ENCODE results near the gene MISP3. TPM values are rescaled to one million over a fixed set of nuclear protein-coding genes. Genes with fewer than 3 reads are reported as not detected.
A peak's percentile ranks its signal among the peaks of the same experiment; 100 is the strongest.

The MISP3 gene
- total and polyA plus RNA-seq, 3 experiments from 2014 or later, result 1.00 to 2.1 (median 1.2) TPM

DNA sequence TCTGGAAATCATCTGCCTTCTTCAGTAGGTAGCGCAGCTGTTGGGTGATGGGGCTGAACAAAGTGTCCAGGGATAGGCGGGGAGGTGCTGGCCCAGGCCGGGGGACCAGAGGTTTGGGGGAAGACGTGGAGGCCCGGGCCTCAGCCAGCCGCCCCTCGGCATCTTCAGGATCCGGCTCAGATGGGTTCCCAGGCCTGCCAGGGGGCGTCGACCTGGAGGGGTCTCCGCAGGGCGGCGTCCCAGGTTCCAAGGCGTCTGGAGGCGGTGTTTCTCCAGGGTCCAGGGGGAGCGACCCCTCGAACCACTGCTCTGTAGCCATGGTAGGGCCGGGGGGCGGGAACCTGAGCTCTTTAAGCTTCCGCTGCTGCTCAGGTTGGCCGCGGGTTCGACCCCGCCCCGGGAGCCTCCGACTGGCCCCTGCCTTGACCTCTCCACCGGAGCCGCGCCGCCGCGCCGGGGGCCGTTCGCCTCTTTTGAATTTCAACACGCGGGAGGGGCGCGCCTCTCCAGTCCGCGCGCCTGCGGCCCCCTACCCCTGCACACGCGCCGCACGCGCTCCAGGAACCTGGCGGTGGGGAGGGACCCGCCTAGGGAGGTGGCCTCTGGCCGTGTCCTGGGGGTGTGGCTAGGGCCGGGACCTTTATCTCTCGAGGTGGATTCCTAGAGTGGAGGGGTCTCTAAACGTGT, 12.9 kb downstream of the MISP3 start, which contains the start of gene C19orf67:
C19orf67 (minus strand) TSS at position 475 of the 687 bp plus-strand sequence; CDS start at position 319, 156 bp downstream.
- Histone ChIP-seq H3K4me3 (ENCODE audit: low read length) (no peak within 1 kb of the TSS), H3K9me3 (ENCODE audit: low read length) (no peaks in the 10 kb centered on the region), H3K4me1 (ENCODE audit: insufficient read depth, low read length) (peaks cover 23% of the 10 kb centered on the region), H3K27ac (ENCODE audit: low read depth, low read length) (no peak within 1 kb of the TSS), H3K27me3 (ENCODE audit: insufficient read depth, low read length, poor library complexity, severe bottlenecking) (no peaks in the 10 kb centered on the region), H3K36me3 (ENCODE audit: insufficient read depth, low read length) (no peaks in the 10 kb centered on the region)
- ChIA-PET CTCF (interaction anchor here (1.0 to 6.6 kb wide), 3 partner anchors 13 to 51 kb away, joined by 3 to 38 read pairs (median 4); partner anchors contain the start of genes ASF1B and MISP3), POLR2A (no interaction called here)
- peak within 1 kb of the TSS in 2 of 7 donors; percentile 3 to 76 for H3K4me3 Mint-ChIP-seq
- H3K27me3 Mint-ChIP-seq, result peaks cover 0 to 1% of the 10 kb centered on the region in 2 donors
- peaks cover 0 to 25% (median 5%) of the 10 kb centered on the region in 3 donors for H3K36me3 Mint-ChIP-seq
- H3K4me1 Mint-ChIP-seq, result peaks cover 15 to 33% (median 22%) of the 10 kb centered on the region in 3 donors
- H3K27ac Mint-ChIP-seq, result peak within 1 kb of the TSS in 3 of 8 donors; percentile 23 to 66 (median 63)
- DNase-seq, result no peak
- H3K9me3 Mint-ChIP-seq, result no peaks in the 10 kb centered on the region

GRCh38 chr19:14086098-14086497, 13.5 kb downstream of the MISP3 start:
- H3K9me3 ChIP-seq (ENCODE audit: low read length), result no peaks in the 10 kb centered on the region
- Mint-ChIP-seq H3K36me3 (peaks cover 0 to 23% (median 5%) of the 10 kb centered on the region in 3 donors), H3K27ac (peak overlapping the region in 1 of 8 donors; percentile 63), H3K4me1 (peaks cover 13 to 27% (median 15%) of the 10 kb centered on the region in 3 donors), H3K27me3 (peaks cover 0 to 2% of the 10 kb centered on the region in 2 donors), H3K9me3 (no peaks in the 10 kb centered on the region), H3K4me3 (peak overlapping the region in 2 of 7 donors; percentile 3 to 76)
- H3K36me3 ChIP-seq (ENCODE audit: insufficient read depth, low read length), result no peaks in the 10 kb centered on the region
- no peaks in the 10 kb centered on the region for H3K27me3 ChIP-seq (ENCODE audit: insufficient read depth, low read length, poor library complexity, severe bottlenecking)
- ChIA-PET POLR2A (no interaction called here), CTCF (interaction anchor here (6.6 kb wide), 1 partner anchor 14 kb away, joined by 38 read pairs; the partner anchor contains the start of gene MISP3)
- no peak overlapping the region for H3K4me3 ChIP-seq (ENCODE audit: low read length)
- peaks cover 18% of the 10 kb centered on the region for H3K4me1 ChIP-seq (ENCODE audit: insufficient read depth, low read length)
- no peak overlapping the region for H3K27ac ChIP-seq (ENCODE audit: low read depth, low read length)
- DNase-seq, result no peak

DNA sequence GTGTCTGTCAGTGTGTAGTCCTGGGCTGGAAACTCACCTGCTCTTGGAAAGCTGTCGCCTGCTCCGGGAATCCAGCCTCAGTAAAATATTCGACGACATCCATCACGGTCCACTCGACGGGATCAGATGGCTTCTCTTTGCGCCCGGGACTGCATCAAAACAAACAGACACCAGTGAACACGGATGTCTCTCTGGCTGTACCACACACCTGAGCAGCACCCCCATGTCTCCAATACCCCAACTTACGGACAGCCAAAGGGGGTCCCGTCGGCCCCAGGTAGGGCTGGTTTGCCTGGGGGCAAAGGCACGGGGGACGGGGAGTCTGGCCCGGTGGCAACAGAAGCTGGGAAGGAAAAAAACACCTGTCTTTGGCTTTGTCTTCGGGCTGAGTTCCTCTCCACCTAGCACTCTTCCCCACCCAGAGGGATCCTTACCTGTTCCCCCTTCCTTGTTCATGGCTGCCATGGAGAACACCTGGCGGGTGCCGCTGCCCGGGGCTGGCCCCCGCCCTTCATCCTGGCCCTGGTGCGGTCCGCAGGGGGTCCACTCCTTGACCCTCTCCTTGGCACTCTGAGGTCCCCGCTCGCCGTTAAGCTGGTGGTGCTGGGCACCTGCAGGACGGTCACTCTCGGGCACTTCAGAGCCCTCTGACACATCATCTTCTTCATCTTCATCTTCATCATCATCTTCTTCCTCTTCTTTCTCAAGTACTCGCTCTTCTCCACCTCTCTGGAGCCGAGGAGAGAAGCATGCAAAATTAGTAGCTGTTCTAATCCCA, 16.2 kb downstream of the MISP3 start:
- Histone ChIP-seq H3K4me3 (ENCODE audit: low read length) (no peak overlapping the region), H3K27ac (ENCODE audit: low read depth, low read length) (no peak overlapping the region), H3K9me3 (ENCODE audit: low read length) (no peaks in the 10 kb centered on the region), H3K4me1 (ENCODE audit: insufficient read depth, low read length) (peaks cover 14% of the 10 kb centered on the region), H3K27me3 (ENCODE audit: insufficient read depth, low read length, poor library complexity, severe bottlenecking) (no peaks in the 10 kb centered on the region), H3K36me3 (ENCODE audit: insufficient read depth, low read length) (no peaks in the 10 kb centered on the region)
- POLR2A ChIA-PET, result interaction anchor here (0.6 to 1.2 kb wide), 2 partner anchors 48 to 321 kb away, joined by 4 to 8 read pairs; no protein-coding TSS in a partner anchor
- peaks cover 0 to 4% of the 10 kb centered on the region in 2 donors for H3K27me3 Mint-ChIP-seq
- H3K4me1 Mint-ChIP-seq, result peaks cover 10 to 24% (median 12%) of the 10 kb centered on the region in 3 donors
- no peak for DNase-seq
- peaks cover 0 to 7% (median 0%) of the 10 kb centered on the region in 5 donors for H3K9me3 Mint-ChIP-seq
- peak overlapping the region; percentile 75 to 94 (median 86) for H3K4me3 Mint-ChIP-seq
- peaks cover 0 to 21% (median 5%) of the 10 kb centered on the region in 3 donors for H3K36me3 Mint-ChIP-seq
- peak overlapping the region; percentile 0 to 85 (median 74) for H3K27ac Mint-ChIP-seq
- CTCF ChIA-PET, result interaction anchor here (0.8 to 2.0 kb wide), 3 partner anchors 16 to 48 kb away, joined by 3 to 10 read pairs (median 8); partner anchors contain the start of gene ASF1B

DNA sequence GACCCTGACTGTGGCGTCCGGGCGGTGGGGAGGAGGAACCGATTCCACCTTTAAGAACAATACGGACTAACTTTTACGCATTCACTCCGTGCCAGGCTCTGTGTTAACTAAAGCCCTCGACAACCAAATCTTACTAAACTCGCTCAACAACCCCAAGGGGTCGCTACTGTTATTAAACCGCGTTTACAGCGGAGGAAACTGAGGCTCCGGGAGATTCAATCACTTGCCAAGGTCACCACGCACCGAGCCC, 16.8 kb downstream of the MISP3 start:
- no peaks in the 10 kb centered on the region for H3K9me3 ChIP-seq (ENCODE audit: low read length)
- peak overlapping the region; percentile 75 to 94 (median 86) for H3K4me3 Mint-ChIP-seq
- no peak overlapping the region for H3K27ac ChIP-seq (ENCODE audit: low read depth, low read length)
- H3K27me3 Mint-ChIP-seq, result peaks cover 0 to 4% of the 10 kb centered on the region in 2 donors
- H3K4me1 Mint-ChIP-seq, result peaks cover 10 to 24% (median 12%) of the 10 kb centered on the region in 3 donors
- H3K4me1 ChIP-seq (ENCODE audit: insufficient read depth, low read length), result peaks cover 14% of the 10 kb centered on the region
- H3K4me3 ChIP-seq (ENCODE audit: low read length), result no peak overlapping the region
- H3K27me3 ChIP-seq (ENCODE audit: insufficient read depth, low read length, poor library complexity, severe bottlenecking), result no peaks in the 10 kb centered on the region
- peak overlapping the region; percentile 0 to 88 (median 76) for H3K27ac Mint-ChIP-seq
- POLR2A ChIA-PET, result interaction anchor here (0.6 to 1.2 kb wide), 2 partner anchors 48 to 321 kb away, joined by 4 to 8 read pairs; no protein-coding TSS in a partner anchor
- peaks cover 0 to 7% (median 0%) of the 10 kb centered on the region in 5 donors for H3K9me3 Mint-ChIP-seq
- CTCF ChIA-PET, result interaction anchor here (0.8 to 1.1 kb wide), 2 partner anchors 16 to 48 kb away, joined by 3 to 8 read pairs; partner anchors contain the start of gene ASF1B
- DNase-seq, result no peak
- no peaks in the 10 kb centered on the region for H3K36me3 ChIP-seq (ENCODE audit: insufficient read depth, low read length)
- peaks cover 0 to 21% (median 5%) of the 10 kb centered on the region in 3 donors for H3K36me3 Mint-ChIP-seq

DNA sequence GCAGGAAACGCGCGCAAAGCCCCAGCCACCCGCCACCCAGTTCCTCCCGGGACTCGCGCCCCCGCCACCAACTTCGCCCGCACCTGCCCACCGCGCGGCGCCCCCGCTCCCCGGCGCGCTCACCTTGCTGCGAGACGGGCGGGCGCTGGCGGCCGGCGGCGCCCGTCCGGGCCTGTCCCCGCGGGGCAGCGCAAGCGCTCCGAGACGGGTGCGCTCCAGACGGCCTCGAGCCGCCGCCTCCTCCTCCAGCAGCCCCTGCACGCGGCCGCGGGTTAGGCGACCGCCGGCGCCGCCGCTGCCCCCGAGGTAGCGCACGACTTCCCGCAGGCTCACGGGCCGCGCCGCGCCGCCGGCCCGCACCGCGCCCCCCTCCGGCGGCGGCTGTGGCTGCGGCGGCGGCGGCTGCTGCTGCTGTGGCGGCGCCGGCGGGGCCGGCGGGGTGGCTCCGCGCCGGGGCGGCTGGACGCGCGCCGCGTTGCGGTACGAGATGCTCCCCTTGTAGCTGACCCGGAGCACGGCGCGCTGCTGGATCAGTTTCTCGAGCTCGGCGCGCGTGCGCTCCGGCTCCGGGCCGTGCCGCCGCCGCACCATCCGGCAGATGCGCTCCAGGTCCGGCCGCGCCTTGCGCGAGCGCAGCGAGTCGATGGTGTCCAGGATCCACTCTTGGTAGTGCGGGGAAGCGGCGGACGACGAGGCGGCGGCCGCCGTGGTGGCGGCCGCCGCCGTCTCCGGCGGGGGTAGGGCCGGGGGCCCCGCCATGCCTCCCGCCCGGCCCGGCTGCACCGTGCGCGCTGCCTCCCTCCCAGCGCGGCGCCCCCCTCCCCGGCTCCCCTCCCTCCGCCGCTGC, 17.3 kb downstream of the MISP3 start:
- Histone ChIP-seq H3K4me3 (ENCODE audit: low read length) (no peak overlapping the region), H3K4me1 (ENCODE audit: insufficient read depth, low read length) (peaks cover 14% of the 10 kb centered on the region), H3K36me3 (ENCODE audit: insufficient read depth, low read length) (no peaks in the 10 kb centered on the region), H3K9me3 (ENCODE audit: low read length) (no peaks in the 10 kb centered on the region), H3K27me3 (ENCODE audit: insufficient read depth, low read length, poor library complexity, severe bottlenecking) (no peaks in the 10 kb centered on the region), H3K27ac (ENCODE audit: low read depth, low read length) (no peak overlapping the region)
- Mint-ChIP-seq H3K9me3 (peaks cover 0 to 7% (median 0%) of the 10 kb centered on the region in 5 donors), H3K27ac (peak overlapping the region in 7 of 8 donors; percentile 73 to 88 (median 78)), H3K27me3 (peaks cover 0 to 4% of the 10 kb centered on the region in 2 donors), H3K4me3 (peak overlapping the region; percentile 84 to 94 (median 86)), H3K4me1 (peaks cover 10 to 24% (median 13%) of the 10 kb centered on the region in 3 donors), H3K36me3 (peaks cover 0 to 21% (median 5%) of the 10 kb centered on the region in 3 donors)
- DNase-seq, result peak; percentile 31 to 64 (median 44)
- CTCF ChIA-PET, result interaction anchor here (1.0 to 1.1 kb wide), 2 partner anchors 47 to 183 kb away, joined by 3 to 8 read pairs; partner anchors contain the start of gene ASF1B
- POLR2A ChIA-PET, result interaction anchor here (0.7 to 1.2 kb wide), 2 partner anchors 47 to 244 kb away, joined by 3 to 4 read pairs; no protein-coding TSS in a partner anchor

DNA sequence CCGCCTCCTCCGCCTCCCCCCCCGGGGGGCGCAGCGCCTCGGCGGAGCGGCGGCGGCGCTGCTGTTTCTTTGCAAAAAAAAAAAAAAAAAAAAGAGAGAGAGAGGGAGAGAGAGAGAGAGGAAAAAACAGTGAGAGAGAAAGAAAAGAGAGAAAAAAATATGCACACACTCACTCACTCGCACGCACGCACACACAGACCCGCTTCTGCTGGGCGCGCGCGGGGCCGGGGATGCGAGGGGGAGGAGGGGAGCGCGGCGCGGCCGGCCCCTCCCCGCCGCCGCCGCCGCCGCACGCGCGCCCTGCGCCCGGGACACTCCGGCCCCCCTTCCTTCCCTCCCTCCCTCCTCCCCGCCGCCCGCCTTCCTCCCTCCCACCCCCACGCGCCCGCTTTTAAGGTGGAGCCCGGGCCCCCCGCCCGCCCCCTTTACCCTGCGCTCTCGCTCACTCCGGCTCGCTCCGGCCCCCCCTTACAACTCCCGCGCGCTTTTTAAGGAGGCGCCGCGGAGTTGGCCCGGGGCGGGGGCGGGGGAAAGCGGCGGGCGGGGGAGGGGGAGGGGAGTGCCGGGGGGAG, 18.0 kb downstream of the MISP3 start, which contains the start of gene SAMD1:
SAMD1 (minus strand) TSS at position 243 of the 572 bp plus-strand sequence.
- Histone ChIP-seq H3K4me3 (ENCODE audit: low read length) (peak within 1 kb of the TSS; percentile 89), H3K9me3 (ENCODE audit: low read length) (no peaks in the 10 kb centered on the region), H3K27ac (ENCODE audit: low read depth, low read length) (peak within 1 kb of the TSS; percentile 59), H3K4me1 (ENCODE audit: insufficient read depth, low read length) (peaks cover 14% of the 10 kb centered on the region), H3K27me3 (ENCODE audit: insufficient read depth, low read length, poor library complexity, severe bottlenecking) (no peaks in the 10 kb centered on the region), H3K36me3 (ENCODE audit: insufficient read depth, low read length) (no peaks in the 10 kb centered on the region)
- Mint-ChIP-seq H3K9me3 (peaks cover 0 to 7% (median 0%) of the 10 kb centered on the region in 5 donors), H3K36me3 (peaks cover 0 to 21% (median 5%) of the 10 kb centered on the region in 3 donors), H3K27me3 (peaks cover 0 to 4% of the 10 kb centered on the region in 2 donors), H3K4me1 (peaks cover 10 to 24% (median 13%) of the 10 kb centered on the region in 3 donors), H3K4me3 (peak within 1 kb of the TSS; percentile 88 to 100 (median 99)), H3K27ac (peak within 1 kb of the TSS; percentile 94 to 99 (median 98))
- DNase-seq, result peak; percentile 78 to 93 (median 79)
- CTCF ChIA-PET, result interaction anchor here (1.0 kb wide), 1 partner anchor 183 kb away, joined by 3 read pairs; no protein-coding TSS in a partner anchor
- POLR2A ChIA-PET, result no interaction called here

All from CD8-positive, alpha-beta memory T cell (primary cell).